ENCODE results near the gene CBX6.

The CBX6 gene

DNA sequence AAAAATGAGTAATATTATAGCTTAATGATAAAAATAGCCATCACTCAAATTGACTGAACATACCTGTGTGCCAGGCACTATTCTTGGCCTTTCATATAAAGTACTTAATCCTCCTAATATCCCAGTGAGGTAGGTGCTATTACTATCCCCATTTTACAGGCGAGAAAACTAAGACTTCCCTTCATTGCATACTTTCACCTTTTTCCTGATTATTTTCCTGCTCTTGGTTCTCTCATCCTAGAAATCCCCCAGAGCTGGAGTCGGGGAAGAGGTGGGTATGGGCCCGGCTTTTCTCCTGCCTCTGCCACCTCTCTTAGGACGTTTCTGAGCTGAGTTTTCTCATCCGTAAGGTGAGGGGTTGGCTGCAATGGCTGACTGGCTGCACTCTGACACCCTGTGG is 30.4 kb downstream of the CBX6 start:
- Histone ChIP-seq H3K9ac (ENCODE audit: low read depth in 1 of 2, low read length in 2 of 2) (no peak overlapping the region), H3K36me3 (ENCODE audit: control insufficient read depth in 2 of 2, insufficient read depth in 2 of 2, low read length in 2 of 2) (no peaks in the 10 kb centered on the region), H3K27ac (ENCODE audit: low read depth in 2 of 2, low read length in 2 of 2) (no peak overlapping the region), H3K27me3 (ENCODE audit: control insufficient read depth in 2 of 2, insufficient read depth in 2 of 2, low read length in 2 of 2) (peaks cover 31 to 44% of the 10 kb centered on the region in 2 donors), H3K4me1 (ENCODE audit: control insufficient read depth in 2 of 2, insufficient read depth in 2 of 2, low read length in 2 of 2) (peaks cover 3 to 5% of the 10 kb centered on the region in 2 donors), H3K9me3 (ENCODE audit: control insufficient read depth in 2 of 2, low read length in 2 of 2) (no peaks in the 10 kb centered on the region), H3K4me3 (ENCODE audit: low read length in 2 of 2) (no peak overlapping the region)

DNA sequence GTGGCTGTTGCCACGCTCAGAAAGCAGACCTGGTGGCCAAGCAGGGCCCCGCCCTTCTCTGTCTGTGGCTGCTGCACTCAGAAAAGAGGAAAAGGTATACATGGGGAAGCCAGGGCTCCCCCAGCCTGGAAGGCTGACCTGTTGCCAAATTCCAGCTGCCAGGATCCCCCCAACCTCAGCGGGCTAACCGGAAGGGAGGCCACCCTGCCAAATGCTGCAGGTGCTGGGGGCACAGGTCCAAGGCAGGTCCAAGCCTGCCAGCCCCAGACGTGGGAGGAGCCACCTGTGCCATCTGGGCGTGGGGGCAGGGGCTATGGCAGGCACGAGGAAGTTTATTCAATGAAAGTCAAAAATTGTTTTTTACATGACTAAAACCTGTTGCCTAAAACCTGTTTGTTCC is 30.8 kb downstream of the CBX6 start:
- no peaks in the 10 kb centered on the region for H3K9me3 ChIP-seq (ENCODE audit: control insufficient read depth in 2 of 2, low read length in 2 of 2)
- H3K36me3 ChIP-seq (ENCODE audit: control insufficient read depth in 2 of 2, insufficient read depth in 2 of 2, low read length in 2 of 2): no peaks in the 10 kb centered on the region
- no peak overlapping the region for H3K4me3 ChIP-seq (ENCODE audit: low read length in 2 of 2)
- H3K27ac ChIP-seq (ENCODE audit: low read depth in 2 of 2, low read length in 2 of 2): no peak overlapping the region
- H3K9ac ChIP-seq (ENCODE audit: low read depth in 1 of 2, low read length in 2 of 2): no peak overlapping the region
- H3K27me3 ChIP-seq (ENCODE audit: control insufficient read depth in 2 of 2, insufficient read depth in 2 of 2, low read length in 2 of 2): peaks cover 31 to 41% of the 10 kb centered on the region in 2 donors
- peaks cover 3 to 5% of the 10 kb centered on the region in 2 donors for H3K4me1 ChIP-seq (ENCODE audit: control insufficient read depth in 2 of 2, insufficient read depth in 2 of 2, low read length in 2 of 2)

DNA sequence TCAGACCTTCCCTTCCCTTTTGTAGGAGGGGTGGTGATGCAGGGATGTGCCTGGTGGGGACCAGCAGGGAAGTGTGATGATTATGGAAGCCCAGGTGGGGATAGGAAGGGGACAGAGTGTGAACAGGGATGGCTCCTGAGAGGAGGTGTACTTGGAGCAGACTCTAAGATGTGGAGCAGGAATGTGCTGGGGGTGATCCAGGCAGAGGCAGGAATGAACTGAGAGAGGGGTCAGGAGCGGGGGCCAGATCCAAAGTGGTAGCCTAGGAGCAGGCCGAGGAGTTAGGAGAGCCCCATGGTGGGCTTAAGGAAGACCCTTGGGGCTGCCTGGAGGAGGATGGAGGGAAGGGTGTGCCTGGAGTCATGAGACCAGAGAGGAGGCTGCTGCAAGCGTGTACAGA is 31.9 kb downstream of the CBX6 start:
- H3K9ac ChIP-seq (ENCODE audit: low read depth in 1 of 2, low read length in 2 of 2): no peak overlapping the region
- H3K4me3 ChIP-seq (ENCODE audit: low read length in 2 of 2): no peak overlapping the region
- no peak overlapping the region for H3K27ac ChIP-seq (ENCODE audit: low read depth in 2 of 2, low read length in 2 of 2)
- peaks cover 26 to 32% of the 10 kb centered on the region in 2 donors for H3K27me3 ChIP-seq (ENCODE audit: control insufficient read depth in 2 of 2, insufficient read depth in 2 of 2, low read length in 2 of 2)
- peaks cover 3 to 5% of the 10 kb centered on the region in 2 donors for H3K4me1 ChIP-seq (ENCODE audit: control insufficient read depth in 2 of 2, insufficient read depth in 2 of 2, low read length in 2 of 2)
- no peaks in the 10 kb centered on the region for H3K36me3 ChIP-seq (ENCODE audit: control insufficient read depth in 2 of 2, insufficient read depth in 2 of 2, low read length in 2 of 2)
- no peaks in the 10 kb centered on the region for H3K9me3 ChIP-seq (ENCODE audit: control insufficient read depth in 2 of 2, low read length in 2 of 2)

DNA sequence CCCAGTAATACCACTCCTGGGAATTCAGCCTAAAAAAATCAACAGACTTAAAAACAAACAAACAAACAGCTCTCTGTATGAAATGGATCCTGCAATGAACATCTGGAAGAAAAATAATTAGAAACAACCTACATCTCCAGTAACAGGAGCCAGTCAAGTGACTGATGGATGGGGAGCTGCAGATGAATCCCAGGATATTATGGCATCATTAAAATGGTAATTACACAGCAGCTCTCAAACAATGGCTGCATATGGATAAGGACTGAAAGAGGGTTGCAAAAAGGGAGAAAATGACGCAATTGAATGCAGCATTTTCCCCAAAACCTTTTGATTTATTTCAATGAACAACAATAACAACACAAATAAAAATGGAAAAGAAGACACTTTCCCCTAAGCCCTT is 32.3 kb downstream of the CBX6 start:
- peaks cover 22 to 30% of the 10 kb centered on the region in 2 donors for H3K27me3 ChIP-seq (ENCODE audit: control insufficient read depth in 2 of 2, insufficient read depth in 2 of 2, low read length in 2 of 2)
- peaks cover 3 to 5% of the 10 kb centered on the region in 2 donors for H3K4me1 ChIP-seq (ENCODE audit: control insufficient read depth in 2 of 2, insufficient read depth in 2 of 2, low read length in 2 of 2)
- H3K36me3 ChIP-seq (ENCODE audit: control insufficient read depth in 2 of 2, insufficient read depth in 2 of 2, low read length in 2 of 2): no peaks in the 10 kb centered on the region
- no peak overlapping the region for H3K4me3 ChIP-seq (ENCODE audit: low read length in 2 of 2)
- H3K9me3 ChIP-seq (ENCODE audit: control insufficient read depth in 2 of 2, low read length in 2 of 2): no peaks in the 10 kb centered on the region
- no peak overlapping the region for H3K27ac ChIP-seq (ENCODE audit: low read depth in 2 of 2, low read length in 2 of 2)
- H3K9ac ChIP-seq (ENCODE audit: low read depth in 1 of 2, low read length in 2 of 2): no peak overlapping the region

DNA sequence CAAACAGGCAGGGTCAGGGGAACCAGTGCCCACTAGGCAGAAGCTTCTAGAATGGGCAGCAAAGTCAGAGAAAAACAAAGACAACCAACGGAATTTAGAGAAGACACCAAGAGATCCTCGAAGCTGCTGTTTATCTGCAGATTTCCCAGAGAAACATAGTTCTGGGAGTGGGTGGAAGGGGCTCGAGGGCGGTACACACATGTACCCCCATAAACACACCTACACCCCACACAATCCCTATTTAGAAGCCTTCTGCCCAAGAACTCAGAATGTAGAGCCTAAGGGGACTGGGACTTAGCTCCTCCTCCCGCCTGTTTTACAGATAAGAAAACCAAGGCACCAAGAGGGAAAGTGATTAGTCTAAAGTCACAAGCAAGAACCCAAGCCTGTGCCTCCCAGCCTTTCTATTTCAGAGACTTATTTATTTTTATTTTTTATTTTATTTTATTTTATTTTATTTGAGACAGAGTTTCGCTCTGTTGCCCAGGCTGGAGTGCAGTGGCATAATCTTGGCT is 34.5 kb downstream of the CBX6 start:
- H3K4me1 ChIP-seq (ENCODE audit: control insufficient read depth in 2 of 2, insufficient read depth in 2 of 2, low read length in 2 of 2): no peaks in the 10 kb centered on the region
- H3K9me3 ChIP-seq (ENCODE audit: control insufficient read depth in 2 of 2, low read length in 2 of 2): no peaks in the 10 kb centered on the region
- H3K27me3 ChIP-seq (ENCODE audit: control insufficient read depth in 2 of 2, insufficient read depth in 2 of 2, low read length in 2 of 2): peaks cover 17 to 21% of the 10 kb centered on the region in 2 donors
- H3K27ac ChIP-seq (ENCODE audit: low read depth in 2 of 2, low read length in 2 of 2): no peak overlapping the region
- H3K4me3 ChIP-seq (ENCODE audit: low read length in 2 of 2): no peak overlapping the region
- H3K36me3 ChIP-seq (ENCODE audit: control insufficient read depth in 2 of 2, insufficient read depth in 2 of 2, low read length in 2 of 2): no peaks in the 10 kb centered on the region
- no peak overlapping the region for H3K9ac ChIP-seq (ENCODE audit: low read depth in 1 of 2, low read length in 2 of 2)

DNA sequence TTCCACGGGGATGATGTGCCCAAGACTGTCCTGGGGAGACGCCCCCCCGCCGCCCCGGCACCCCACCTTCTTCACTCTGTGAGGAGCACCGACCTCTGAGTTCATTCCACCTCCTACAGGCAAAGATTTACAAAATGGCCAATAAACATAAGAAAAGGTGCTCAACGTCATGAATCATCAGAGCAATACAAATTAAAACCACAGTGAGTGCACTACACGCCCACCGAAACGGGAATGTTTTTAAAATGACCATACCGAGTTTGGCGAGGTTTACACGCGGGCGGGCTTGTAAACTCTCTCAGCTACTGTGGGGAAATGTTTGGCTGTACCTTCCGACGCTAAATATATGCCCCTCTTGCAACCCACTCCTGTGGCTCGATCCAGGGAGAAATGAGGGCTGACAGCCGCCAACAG is 36.1 kb downstream of the CBX6 start:
- Histone ChIP-seq H3K36me3 (ENCODE audit: control insufficient read depth in 2 of 2, insufficient read depth in 2 of 2, low read length in 2 of 2) (no peaks in the 10 kb centered on the region), H3K4me3 (ENCODE audit: low read length in 2 of 2) (no peak overlapping the region), H3K27me3 (ENCODE audit: control insufficient read depth in 2 of 2, insufficient read depth in 2 of 2, low read length in 2 of 2) (peaks cover 7 to 10% of the 10 kb centered on the region in 2 donors), H3K9me3 (ENCODE audit: control insufficient read depth in 2 of 2, low read length in 2 of 2) (no peaks in the 10 kb centered on the region), H3K4me1 (ENCODE audit: control insufficient read depth in 2 of 2, insufficient read depth in 2 of 2, low read length in 2 of 2) (no peaks in the 10 kb centered on the region), H3K9ac (ENCODE audit: low read depth in 1 of 2, low read length in 2 of 2) (no peak overlapping the region), H3K27ac (ENCODE audit: low read depth in 2 of 2, low read length in 2 of 2) (no peak overlapping the region)

DNA sequence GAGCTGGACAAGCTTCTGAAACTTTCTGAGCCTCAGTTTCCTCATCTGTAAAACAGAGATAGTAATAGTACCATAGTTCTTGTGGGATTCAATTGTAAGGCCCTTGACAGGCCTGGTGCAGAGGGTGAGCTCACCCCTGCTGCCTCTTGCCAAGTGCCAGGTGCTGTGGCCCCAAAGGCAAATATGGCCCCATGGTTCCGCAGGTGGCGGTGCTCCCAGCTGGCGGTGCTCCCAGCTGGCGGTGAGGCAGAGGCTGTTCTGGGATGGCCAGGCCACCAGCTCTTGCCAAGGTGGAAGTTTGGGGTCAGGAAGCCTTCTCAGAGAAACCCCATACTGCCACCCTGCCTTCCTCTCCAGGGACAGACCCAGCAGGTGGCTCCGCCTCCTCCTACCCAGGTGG is 37.0 kb downstream of the CBX6 start:
- no peak overlapping the region for H3K4me3 ChIP-seq (ENCODE audit: low read length in 2 of 2)
- H3K36me3 ChIP-seq (ENCODE audit: control insufficient read depth in 2 of 2, insufficient read depth in 2 of 2, low read length in 2 of 2): no peaks in the 10 kb centered on the region
- no peaks in the 10 kb centered on the region for H3K4me1 ChIP-seq (ENCODE audit: control insufficient read depth in 2 of 2, insufficient read depth in 2 of 2, low read length in 2 of 2)
- peaks cover 5 to 7% of the 10 kb centered on the region in 2 donors for H3K27me3 ChIP-seq (ENCODE audit: control insufficient read depth in 2 of 2, insufficient read depth in 2 of 2, low read length in 2 of 2)
- no peak overlapping the region for H3K9ac ChIP-seq (ENCODE audit: low read depth in 1 of 2, low read length in 2 of 2)
- no peak overlapping the region for H3K27ac ChIP-seq (ENCODE audit: low read depth in 2 of 2, low read length in 2 of 2)
- H3K9me3 ChIP-seq (ENCODE audit: control insufficient read depth in 2 of 2, low read length in 2 of 2): no peaks in the 10 kb centered on the region

DNA sequence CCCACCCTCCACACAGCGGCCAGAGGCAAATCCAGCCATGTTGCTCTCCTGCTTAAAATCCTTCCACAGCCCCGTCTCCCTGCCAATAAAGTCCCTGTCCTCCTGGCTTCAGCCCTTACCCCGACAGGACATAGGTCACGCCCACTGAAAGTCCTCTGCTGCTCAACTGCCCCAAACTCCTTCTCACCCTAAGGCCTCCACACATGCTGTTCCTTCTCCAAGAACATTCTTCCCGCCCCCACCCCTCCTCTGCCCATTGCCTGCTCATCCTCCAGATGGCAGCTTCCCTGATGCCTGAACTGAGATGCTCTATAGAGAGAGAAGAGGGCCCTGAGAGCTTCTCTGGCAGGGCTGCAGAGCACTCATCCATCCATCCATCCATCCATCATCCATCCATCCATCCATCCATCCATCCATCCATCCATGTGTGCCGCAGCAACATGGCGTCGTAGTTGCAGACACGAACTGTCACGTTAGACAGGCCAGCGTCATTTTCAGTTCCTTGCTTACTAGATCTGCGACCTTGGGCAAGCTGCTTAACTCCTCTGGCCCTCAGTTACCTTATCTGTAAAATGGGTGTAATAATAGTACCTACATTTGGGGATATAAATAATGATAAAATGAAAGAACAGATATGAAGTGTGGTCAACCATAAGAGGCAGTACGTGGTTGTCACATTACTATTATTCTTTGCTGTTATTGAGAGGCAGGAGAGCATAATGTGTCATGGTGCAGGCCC is 37.6 kb downstream of the CBX6 start:
- Histone ChIP-seq H3K9ac (ENCODE audit: low read depth in 1 of 2, low read length in 2 of 2) (no peak overlapping the region), H3K27ac (ENCODE audit: low read depth in 2 of 2, low read length in 2 of 2) (no peak overlapping the region), H3K4me3 (ENCODE audit: low read length in 2 of 2) (no peak overlapping the region), H3K9me3 (ENCODE audit: control insufficient read depth in 2 of 2, low read length in 2 of 2) (no peaks in the 10 kb centered on the region), H3K36me3 (ENCODE audit: control insufficient read depth in 2 of 2, insufficient read depth in 2 of 2, low read length in 2 of 2) (no peaks in the 10 kb centered on the region), H3K27me3 (ENCODE audit: control insufficient read depth in 2 of 2, insufficient read depth in 2 of 2, low read length in 2 of 2) (peaks cover 2 to 5% of the 10 kb centered on the region in 2 donors), H3K4me1 (ENCODE audit: control insufficient read depth in 2 of 2, insufficient read depth in 2 of 2, low read length in 2 of 2) (no peaks in the 10 kb centered on the region)

DNA sequence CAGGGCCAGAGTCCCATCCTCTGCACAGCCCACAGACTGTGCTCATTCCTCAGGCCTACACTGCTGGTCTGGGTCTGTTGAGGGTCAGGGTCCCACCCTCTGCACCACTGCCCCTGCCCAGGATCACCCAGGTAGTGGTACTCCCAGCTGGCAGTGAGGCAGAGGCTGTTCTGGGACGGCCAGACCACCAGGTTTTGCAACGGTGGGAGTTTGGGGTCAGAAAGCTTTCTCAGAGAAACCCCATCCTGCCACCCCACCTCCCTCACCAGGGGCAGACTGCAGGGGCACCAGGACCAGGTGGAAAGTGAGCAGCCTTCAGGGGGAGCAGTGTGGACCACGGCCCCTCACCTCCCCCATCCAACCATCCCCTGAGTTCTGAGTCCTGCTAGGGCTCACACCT is 39.0 kb downstream of the CBX6 start:
- H3K9ac ChIP-seq (ENCODE audit: low read depth in 1 of 2, low read length in 2 of 2): no peak overlapping the region
- no peak overlapping the region for H3K27ac ChIP-seq (ENCODE audit: low read depth in 2 of 2, low read length in 2 of 2)
- H3K4me3 ChIP-seq (ENCODE audit: low read length in 2 of 2): no peak overlapping the region
- no peaks in the 10 kb centered on the region for H3K9me3 ChIP-seq (ENCODE audit: control insufficient read depth in 2 of 2, low read length in 2 of 2)
- no peaks in the 10 kb centered on the region for H3K36me3 ChIP-seq (ENCODE audit: control insufficient read depth in 2 of 2, insufficient read depth in 2 of 2, low read length in 2 of 2)
- H3K4me1 ChIP-seq (ENCODE audit: control insufficient read depth in 2 of 2, insufficient read depth in 2 of 2, low read length in 2 of 2): no peaks in the 10 kb centered on the region
- peaks cover 0 to 2% of the 10 kb centered on the region in 2 donors for H3K27me3 ChIP-seq (ENCODE audit: control insufficient read depth in 2 of 2, insufficient read depth in 2 of 2, low read length in 2 of 2)

DNA sequence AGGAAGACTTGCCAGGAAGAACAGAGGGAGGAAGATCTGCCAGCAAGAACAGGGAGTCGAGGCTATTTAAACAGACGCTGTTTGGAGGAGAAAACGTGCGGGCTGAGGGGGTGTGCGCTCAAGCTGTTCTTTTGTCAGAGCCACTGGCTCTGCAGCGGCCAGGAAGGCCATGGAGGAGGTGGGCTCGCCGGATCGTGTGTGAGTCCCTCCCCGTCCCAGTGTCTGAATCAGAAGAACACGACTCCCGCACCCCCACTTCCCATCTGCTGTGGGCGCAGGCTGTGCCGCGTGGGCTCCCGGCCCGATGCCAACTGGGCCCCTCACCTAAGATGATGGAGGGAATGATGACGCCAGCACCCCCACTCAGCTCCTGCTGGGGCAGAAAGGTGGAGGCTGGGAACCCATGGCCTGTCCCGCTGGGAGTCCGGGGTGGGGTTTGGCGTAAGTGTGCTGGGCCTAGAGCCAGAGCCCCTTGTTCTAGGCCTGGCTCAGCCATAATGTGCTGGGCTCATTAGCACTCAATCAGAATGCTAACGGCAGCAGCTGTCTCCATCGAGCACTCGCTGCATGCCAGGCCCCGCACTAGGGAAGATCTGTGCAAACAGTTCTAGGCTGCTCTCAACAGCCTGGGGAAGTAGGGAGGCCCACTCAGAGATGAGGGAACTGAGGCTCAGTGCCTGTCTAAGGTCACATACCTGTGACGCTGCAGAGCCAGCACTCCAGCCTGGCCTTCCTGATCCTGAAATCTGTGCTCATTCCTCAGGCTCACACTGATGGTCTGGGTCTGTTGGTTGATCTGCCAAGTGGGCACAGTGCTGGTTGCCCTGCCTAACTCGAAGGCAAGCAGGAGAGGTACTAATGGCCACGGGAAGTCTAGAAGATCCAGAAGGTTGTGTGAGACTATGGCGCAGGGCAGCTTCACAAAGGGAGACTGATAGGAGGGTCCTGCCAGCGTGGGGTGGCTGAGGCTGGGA is 39.7 kb downstream of the CBX6 start:
- H3K9ac ChIP-seq (ENCODE audit: low read depth in 1 of 2, low read length in 2 of 2): no peak overlapping the region
- no peaks in the 10 kb centered on the region for H3K4me1 ChIP-seq (ENCODE audit: control insufficient read depth in 2 of 2, insufficient read depth in 2 of 2, low read length in 2 of 2)
- no peak overlapping the region for H3K4me3 ChIP-seq (ENCODE audit: low read length in 2 of 2)
- no peak overlapping the region for H3K27ac ChIP-seq (ENCODE audit: low read depth in 2 of 2, low read length in 2 of 2)
- H3K27me3 ChIP-seq (ENCODE audit: control insufficient read depth in 2 of 2, insufficient read depth in 2 of 2, low read length in 2 of 2): peaks cover 0 to 2% of the 10 kb centered on the region in 2 donors
- no peaks in the 10 kb centered on the region for H3K9me3 ChIP-seq (ENCODE audit: control insufficient read depth in 2 of 2, low read length in 2 of 2)
- no peaks in the 10 kb centered on the region for H3K36me3 ChIP-seq (ENCODE audit: control insufficient read depth in 2 of 2, insufficient read depth in 2 of 2, low read length in 2 of 2)
